GM18519 (cell line): ENCODE measurements around the gene EFCAB14.
"Not testable (repeated sequence)": the region's sequence is repeated elsewhere in the genome, so short reads cannot be mapped to it uniquely, and the experiment has no call there.

Source experiments
- ATAC-seq: cut with Tn5 transposase; IDR thresholded peaks from one replicate; pipeline ENCODE4 v1.9.1; 2021; ENCODE audit warnings: mild to moderate bottlenecking, moderate library complexity; ENCODE audit not compliant: unreplicated experiment, low FRiP score

Gene EFCAB14

GRCh38 chr1:46724991-46725735, 6.2 kb upstream of the EFCAB14 start:
- peak; percentile 69 for ATAC-seq

- ATAC-seq: no peak
Observed at GRCh38 chr1:46723901-46724300, 5.0 kb upstream of the EFCAB14 start.

GRCh38 chr1:46721686-46722205, 2.8 kb upstream of the EFCAB14 start:
- no peak for ATAC-seq

GRCh38 chr1:46721204-46721603, 2.3 kb upstream of the EFCAB14 start:
- no peak for ATAC-seq

- ATAC-seq: not testable (repeated sequence)
Observed at GRCh38 chr1:46720319-46720718, 1.4 kb upstream of the EFCAB14 start.

GRCh38 chr1:46719689-46720088, 775 bp upstream of the EFCAB14 start:
- no peak for ATAC-seq

- ATAC-seq: no peak
Observed at GRCh38 chr1:46718340-46718726, 581 bp downstream of the EFCAB14 start.

- ATAC-seq: no peak
Observed at GRCh38 chr1:46717654-46718053, 1.3 kb downstream of the EFCAB14 start.

- no peak for ATAC-seq
Observed at GRCh38 chr1:46714976-46715375, 3.9 kb downstream of the EFCAB14 start.

- ATAC-seq: no peak
Observed at GRCh38 chr1:46708121-46708520, 10.8 kb downstream of the EFCAB14 start.

- ATAC-seq: no peak
Observed at GRCh38 chr1:46705408-46705807, 13.5 kb downstream of the EFCAB14 start.

- no peak for ATAC-seq
Observed at GRCh38 chr1:46703927-46704641, 14.8 kb downstream of the EFCAB14 start.

- ATAC-seq: no peak
Observed at GRCh38 chr1:46699666-46700065, 19.2 kb downstream of the EFCAB14 start.

GRCh38 chr1:46697053-46697452, 21.9 kb downstream of the EFCAB14 start:
- ATAC-seq: no peak

- not testable (repeated sequence) for ATAC-seq
Observed at GRCh38 chr1:46694676-46695075, 24.2 kb downstream of the EFCAB14 start.

GRCh38 chr1:46692811-46693770, 25.8 kb downstream of the EFCAB14 start:
- ATAC-seq: no peak

- no peak for ATAC-seq
Observed at GRCh38 chr1:46691997-46692790, 26.7 kb downstream of the EFCAB14 start.

- ATAC-seq: no peak
Observed at GRCh38 chr1:46690931-46691421, 27.9 kb downstream of the EFCAB14 start.

- no peak for ATAC-seq
Observed at GRCh38 chr1:46689897-46690296, 29.0 kb downstream of the EFCAB14 start.

- no peak for ATAC-seq
Observed at GRCh38 chr1:46689356-46689755, 29.6 kb downstream of the EFCAB14 start.
